Tibial nerve (tissue), 4 donors: Measurements from ENCODE around the gene GOLPH3L. TPM values are rescaled to one million over a fixed set of nuclear protein-coding genes. Genes with fewer than 3 reads are reported as not detected.

Experiments used
- DNase-seq, 2 donors: peaks; one replicate each; pipeline ENCODE4 v3.0.0-alpha.2; 2019; ENCODE audit warnings: low spot score in 2 of 2
- H3K27ac ChIP-seq, 4 donors: fragments of 200-600 bp; sonication (generic) in 3 of 4; one replicate each; pipeline ENCODE4 v1.5.1; 2017 to 2019; ENCODE audit warnings: mild to moderate bottlenecking in 1 of 4
- H3K27me3 ChIP-seq, 2 donors: fragments of 200-600 bp; sonication (generic) in 1 of 2; one replicate each; pipeline versions ENCODE4 v1.5.1 to v1.6.0; 2017 to 2019
- H3K36me3 ChIP-seq, 3 donors: fragments of 200-600 bp; sonication (generic); one replicate each; pipeline ENCODE4 v1.5.1; 2018 to 2019
- H3K4me1 ChIP-seq, 4 donors: fragments of 200-600 bp; sonication (generic) in 3 of 4; one replicate each; pipeline ENCODE4 v1.5.1; 2017 to 2019
- H3K4me3 ChIP-seq, 4 donors: fragments of 200-600 bp; sonication (generic) in 3 of 4; one replicate each; pipeline ENCODE4 v1.5.1; 2017 to 2019; ENCODE audit warnings: mild to moderate bottlenecking in 1 of 4, moderate library complexity in 1 of 4
- H3K9me3 ChIP-seq, 4 donors: fragments of 200-600 bp; sonication (generic) in 3 of 4; one replicate each; pipeline ENCODE4 v1.5.1; 2017 to 2019
- EP300 ChIP-seq, 2 donors: sonication (generic); formaldehyde crosslinking; IDR thresholded peaks; one replicate each; pipeline ENCODE4 v1.6.1; 2017; ENCODE audit warnings: antibody characterized with exemption in 2 of 2, mild to moderate bottlenecking in 1 of 2
- POLR2A ChIP-seq, 2 donors: fragments of 450-650 bp; IDR thresholded peaks; one replicate each; pipeline ENCODE4 v1.6.1; 2017; ENCODE audit warnings: antibody characterized with exemption in 2 of 2, mild to moderate bottlenecking in 2 of 2, moderate library complexity in 2 of 2
- WGBS, 2 donors: methylation state at CpG; one replicate each; pipeline ENCODE4 v1.1.5; 2018; 5-methylcytosine and 5-hydroxymethylcytosine counted together
- total RNA-seq, 4 donors: library from RNA; depleted of rRNA; stranded (reverse); fragments of >200 nt; gene quantifications; one replicate each; pipeline ENCODE4 v1.1.0, GENCODE V29; 2016
- TF ChIP-seq, protein P1 (sequence below), 5 experiments: fragments of 200-600 bp in 3 of 5; fragments of 450-650 bp in 2 of 5; sonication (generic) in 3 of 5; IDR thresholded peaks; one replicate each; pipeline ENCODE4 v1.5.1; 2016 to 2019; ENCODE audit warnings: antibody characterized with exemption in 5 of 5, mild to moderate bottlenecking in 3 of 5, moderate library complexity in 2 of 5

GOLPH3L gene
- total RNA-seq: 10 to 100 TPM; 20.6 to 30.9 (median 26.5) TPM

GRCh38 chr1:150696995-150697927, at the start of gene GOLPH3L:
TSS of gene GOLPH3L (minus strand) at chr1:150697154. CDS start at chr1:150694838, 2,316 bp downstream.
- H3K36me3 ChIP-seq: peaks cover 0 to 25% (median 5%) of the 10 kb centered on the region in 3 donors
- H3K4me1 ChIP-seq: peaks cover 0 to 35% (median 5%) of the 10 kb centered on the region in 4 donors
- no peaks in the 10 kb centered on the region for H3K9me3 ChIP-seq
- H3K27ac ChIP-seq: peak within 1 kb of the TSS; percentile 55 to 84 (median 76)
- 2% methylated on average over 18 of the region's 18 CpGs for WGBS, 2 donors
- TF ChIP-seq EP300 (IDR thresholded peaks at IDR 0.05) (peak; percentile 58 to 89), POLR2A (IDR thresholded peaks at IDR 0.05) (peak in 1 of 2 donors; percentile 71)
- TF ChIP-seq, protein P1, sequence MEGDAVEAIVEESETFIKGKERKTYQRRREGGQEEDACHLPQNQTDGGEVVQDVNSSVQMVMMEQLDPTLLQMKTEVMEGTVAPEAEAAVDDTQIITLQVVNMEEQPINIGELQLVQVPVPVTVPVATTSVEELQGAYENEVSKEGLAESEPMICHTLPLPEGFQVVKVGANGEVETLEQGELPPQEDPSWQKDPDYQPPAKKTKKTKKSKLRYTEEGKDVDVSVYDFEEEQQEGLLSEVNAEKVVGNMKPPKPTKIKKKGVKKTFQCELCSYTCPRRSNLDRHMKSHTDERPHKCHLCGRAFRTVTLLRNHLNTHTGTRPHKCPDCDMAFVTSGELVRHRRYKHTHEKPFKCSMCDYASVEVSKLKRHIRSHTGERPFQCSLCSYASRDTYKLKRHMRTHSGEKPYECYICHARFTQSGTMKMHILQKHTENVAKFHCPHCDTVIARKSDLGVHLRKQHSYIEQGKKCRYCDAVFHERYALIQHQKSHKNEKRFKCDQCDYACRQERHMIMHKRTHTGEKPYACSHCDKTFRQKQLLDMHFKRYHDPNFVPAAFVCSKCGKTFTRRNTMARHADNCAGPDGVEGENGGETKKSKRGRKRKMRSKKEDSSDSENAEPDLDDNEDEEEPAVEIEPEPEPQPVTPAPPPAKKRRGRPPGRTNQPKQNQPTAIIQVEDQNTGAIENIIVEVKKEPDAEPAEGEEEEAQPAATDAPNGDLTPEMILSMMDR (IDR thresholded peaks at IDR 0.05): peak; percentile 5 to 44 (median 23)
- peak; percentile 81 to 92 for DNase-seq
- H3K27me3 ChIP-seq: no peaks in the 10 kb centered on the region
- peak within 1 kb of the TSS; percentile 56 to 72 (median 65) for H3K4me3 ChIP-seq

GRCh38 chr1:150730130-150730721, 33.3 kb upstream of the GOLPH3L start:
- no peaks in the 10 kb centered on the region for H3K4me1 ChIP-seq
- WGBS, 2 donors: 50 to 54% methylated on average over 3 of the region's 3 CpGs
- H3K27me3 ChIP-seq: no peaks in the 10 kb centered on the region
- TF ChIP-seq EP300 (IDR thresholded peaks at IDR 0.05): no peak
- TF ChIP-seq, protein P1 (IDR thresholded peaks at IDR 0.05): no peak
- no peak for TF ChIP-seq POLR2A (IDR thresholded peaks at IDR 0.05)
- no peak overlapping the region for H3K4me3 ChIP-seq
- no peaks in the 10 kb centered on the region for H3K9me3 ChIP-seq
- no peak for DNase-seq
- peaks cover 0 to 5% (median 0%) of the 10 kb centered on the region in 3 donors for H3K36me3 ChIP-seq
- H3K27ac ChIP-seq: no peak overlapping the region

- H3K36me3 ChIP-seq: no peaks in the 10 kb centered on the region
- no peaks in the 10 kb centered on the region for H3K9me3 ChIP-seq
- 67 to 73% methylated on average over 2 of the region's 2 CpGs for WGBS, 2 donors
- H3K27me3 ChIP-seq: no peaks in the 10 kb centered on the region
- no peak for DNase-seq
- no peak overlapping the region for H3K27ac ChIP-seq
- TF ChIP-seq EP300 (IDR thresholded peaks at IDR 0.05) (no peak), POLR2A (IDR thresholded peaks at IDR 0.05) (no peak)
- TF ChIP-seq, protein P1 (IDR thresholded peaks at IDR 0.05): no peak
- H3K4me3 ChIP-seq: no peak overlapping the region
- no peaks in the 10 kb centered on the region for H3K4me1 ChIP-seq
These were observed 27.4 kb upstream of the GOLPH3L start for GRCh38 chr1:150724336-150724735.

- 95 to 96% methylated on average over 24 of the region's 24 CpGs for WGBS, 2 donors
- H3K4me1 ChIP-seq: no peaks in the 10 kb centered on the region
- H3K9me3 ChIP-seq: no peaks in the 10 kb centered on the region
- no peak for DNase-seq
- H3K27me3 ChIP-seq: no peaks in the 10 kb centered on the region
- TF ChIP-seq POLR2A (IDR thresholded peaks at IDR 0.05) (no peak), EP300 (IDR thresholded peaks at IDR 0.05) (no peak)
- TF ChIP-seq, protein P1 (IDR thresholded peaks at IDR 0.05): no peak
- H3K36me3 ChIP-seq: no peaks in the 10 kb centered on the region
- H3K4me3 ChIP-seq: no peak within 1 kb of the TSS
- H3K27ac ChIP-seq: no peak within 1 kb of the TSS
These were observed 23.7 kb upstream of the GOLPH3L start, which contains the start of gene HORMAD1 for GRCh38 chr1:150720703-150721102. TSS of gene HORMAD1 (minus strand) at chr1:150720895. CDS start at chr1:150719505, 1,390 bp downstream.
